HepG2 (cell line): ENCODE results near the gene CAND1. TPM values are rescaled to one million over a fixed set of nuclear protein-coding genes. Genes with fewer than 3 reads are reported as not detected.
A peak's percentile ranks its signal among the peaks of the same experiment; 100 is the strongest.

ENCODE experiments used
- GATAD2A ChIP-seq: IDR thresholded peaks from 2 replicates; pipeline ENCODE4 v1.6.1; 2016
- NR2F2 ChIP-seq: IDR thresholded peaks from 2 replicates; pipeline ENCODE4 v1.6.1; 2012; ENCODE audit warnings: low read depth, inconsistent platforms, borderline replicate concordance
- PCBP1 ChIP-seq: fragments of 200-400 bp; formaldehyde crosslinking; IDR thresholded peaks from 2 replicates; pipeline ENCODE4 v1.6.1; 2017; ENCODE audit warnings: mild to moderate bottlenecking, low read depth, low read length, borderline replicate concordance
- PHB2 ChIP-seq: fragments of 450-650 bp; IDR thresholded peaks from 2 replicates; pipeline ENCODE4 v1.6.1; 2018; ENCODE audit not compliant: partially characterized antibody
- WIZ ChIP-seq: sonication (generic); formaldehyde crosslinking; IDR thresholded peaks from 2 replicates; pipeline ENCODE4 v1.5.1; 2020; ENCODE audit warnings: mild to moderate bottlenecking, missing genetic modification reagents
- ZBTB1 ChIP-seq: sonication (generic); formaldehyde crosslinking; IDR thresholded peaks from 2 replicates; pipeline ENCODE4 v1.4.0; 2020; ENCODE audit warnings: missing genetic modification reagents, borderline replicate concordance
- ZNF629 ChIP-seq: sonication (generic); formaldehyde crosslinking; conservative IDR thresholded peaks from 2 replicates; pipeline ENCODE4 v1.5.0; 2020; ENCODE audit warnings: missing genetic modification reagents
- ZNF678 ChIP-seq: sonication (generic); formaldehyde crosslinking; IDR thresholded peaks from 2 replicates; pipeline ENCODE4 v1.4.0; 2020; ENCODE audit warnings: mild to moderate bottlenecking, missing genetic modification reagents
- ZSCAN12 ChIP-seq: sonication (generic); formaldehyde crosslinking; IDR thresholded peaks from 2 replicates; pipeline ENCODE4 v1.9.0; 2021; ENCODE audit warnings: mild to moderate bottlenecking, missing genetic modification reagents
- polyA plus RNA-seq, 8 experiments: library from polyadenylated mRNA; depleted of rRNA in 3 of 8; stranded (reverse) in 7 of 8; unstranded in 1 of 8; fragments of >200 nt; fragmentation: Illumina TruSeq in 4 of 8; extraction: Trizol in 4 of 8; gene quantifications; 2 replicates each; pipeline versions ENCODE4 v1.2.1 to v1.2.3, GENCODE V29; 2011 to 2016; ENCODE audit warnings: low read depth in 4 of 8, missing spikeins in 1 of 8, mixed read lengths in 1 of 8; ENCODE audit not compliant: insufficient read depth in 1 of 8
- total RNA-seq, 5 experiments: library from RNA; depleted of rRNA; stranded (reverse); fragments of >200 nt; fragmentation: Illumina TruSeq; extraction: Trizol; gene quantifications; 2 replicates each; pipeline ENCODE4 v1.2.3, GENCODE V29; 2016; ENCODE audit warnings: low read depth in 1 of 5
- TF ChIP-seq, protein P1 (sequence below): sonication (generic); formaldehyde crosslinking; IDR thresholded peaks from 2 replicates; pipeline ENCODE4 v1.4.0; 2020; ENCODE audit warnings: missing genetic modification reagents
- TF ChIP-seq, protein P2 (sequence below): sonication (generic); formaldehyde crosslinking; IDR thresholded peaks from 2 replicates; pipeline ENCODE4 v1.4.0; 2020; ENCODE audit warnings: missing genetic modification reagents, borderline replicate concordance
- TF ChIP-seq, protein P3 (sequence below): sonication (generic); formaldehyde crosslinking; IDR thresholded peaks from 2 replicates; pipeline ENCODE4 v1.8.1; 2023; ENCODE audit warnings: mild to moderate bottlenecking, missing genetic modification reagents, borderline replicate concordance
- TF ChIP-seq, protein P4 (sequence below): sonication (generic); formaldehyde crosslinking; IDR thresholded peaks from 2 replicates; pipeline ENCODE4 v1.4.0; 2020; ENCODE audit warnings: mild to moderate bottlenecking, missing genetic modification reagents, borderline replicate concordance
- TF ChIP-seq, protein P5 (sequence below): sonication (generic); formaldehyde crosslinking; IDR thresholded peaks from 2 replicates; pipeline ENCODE4 v1.4.0; 2020; ENCODE audit warnings: missing genetic modification reagents

Gene CAND1
- total and polyA plus RNA-seq, 2 of the 13 experiments (the other 11 are each of a cell fraction or from before 2014, with no cell fraction given): 56.2 to 138 TPM

DNA sequence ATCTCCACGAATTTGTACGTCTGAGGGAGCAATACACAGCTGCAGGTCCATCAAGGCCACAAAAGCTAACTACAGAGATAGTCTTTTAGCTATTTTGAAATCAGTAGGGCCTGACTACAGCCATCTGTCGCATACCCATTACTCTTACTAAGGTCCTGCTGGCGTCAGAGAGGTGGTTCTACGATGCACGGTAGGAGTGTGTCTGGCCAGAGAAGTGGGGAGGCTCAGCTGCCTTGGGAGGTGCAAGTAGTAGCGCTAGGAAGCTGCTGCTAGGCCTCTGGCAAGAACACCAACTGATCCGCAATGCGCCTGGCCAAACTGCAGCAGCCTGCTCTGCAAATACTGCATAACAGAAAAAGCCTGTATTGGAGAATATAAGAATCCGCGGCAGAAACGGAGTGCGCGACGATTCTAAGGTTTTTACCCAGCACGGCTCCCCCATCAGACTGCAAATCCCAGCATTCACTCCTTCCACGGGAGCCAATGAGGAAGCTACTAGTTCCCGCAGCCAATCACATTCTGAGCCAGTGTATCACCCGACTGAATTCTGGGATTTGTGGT is 743 bp upstream of the CAND1 start (continued):
- TF ChIP-seq, protein P1, sequence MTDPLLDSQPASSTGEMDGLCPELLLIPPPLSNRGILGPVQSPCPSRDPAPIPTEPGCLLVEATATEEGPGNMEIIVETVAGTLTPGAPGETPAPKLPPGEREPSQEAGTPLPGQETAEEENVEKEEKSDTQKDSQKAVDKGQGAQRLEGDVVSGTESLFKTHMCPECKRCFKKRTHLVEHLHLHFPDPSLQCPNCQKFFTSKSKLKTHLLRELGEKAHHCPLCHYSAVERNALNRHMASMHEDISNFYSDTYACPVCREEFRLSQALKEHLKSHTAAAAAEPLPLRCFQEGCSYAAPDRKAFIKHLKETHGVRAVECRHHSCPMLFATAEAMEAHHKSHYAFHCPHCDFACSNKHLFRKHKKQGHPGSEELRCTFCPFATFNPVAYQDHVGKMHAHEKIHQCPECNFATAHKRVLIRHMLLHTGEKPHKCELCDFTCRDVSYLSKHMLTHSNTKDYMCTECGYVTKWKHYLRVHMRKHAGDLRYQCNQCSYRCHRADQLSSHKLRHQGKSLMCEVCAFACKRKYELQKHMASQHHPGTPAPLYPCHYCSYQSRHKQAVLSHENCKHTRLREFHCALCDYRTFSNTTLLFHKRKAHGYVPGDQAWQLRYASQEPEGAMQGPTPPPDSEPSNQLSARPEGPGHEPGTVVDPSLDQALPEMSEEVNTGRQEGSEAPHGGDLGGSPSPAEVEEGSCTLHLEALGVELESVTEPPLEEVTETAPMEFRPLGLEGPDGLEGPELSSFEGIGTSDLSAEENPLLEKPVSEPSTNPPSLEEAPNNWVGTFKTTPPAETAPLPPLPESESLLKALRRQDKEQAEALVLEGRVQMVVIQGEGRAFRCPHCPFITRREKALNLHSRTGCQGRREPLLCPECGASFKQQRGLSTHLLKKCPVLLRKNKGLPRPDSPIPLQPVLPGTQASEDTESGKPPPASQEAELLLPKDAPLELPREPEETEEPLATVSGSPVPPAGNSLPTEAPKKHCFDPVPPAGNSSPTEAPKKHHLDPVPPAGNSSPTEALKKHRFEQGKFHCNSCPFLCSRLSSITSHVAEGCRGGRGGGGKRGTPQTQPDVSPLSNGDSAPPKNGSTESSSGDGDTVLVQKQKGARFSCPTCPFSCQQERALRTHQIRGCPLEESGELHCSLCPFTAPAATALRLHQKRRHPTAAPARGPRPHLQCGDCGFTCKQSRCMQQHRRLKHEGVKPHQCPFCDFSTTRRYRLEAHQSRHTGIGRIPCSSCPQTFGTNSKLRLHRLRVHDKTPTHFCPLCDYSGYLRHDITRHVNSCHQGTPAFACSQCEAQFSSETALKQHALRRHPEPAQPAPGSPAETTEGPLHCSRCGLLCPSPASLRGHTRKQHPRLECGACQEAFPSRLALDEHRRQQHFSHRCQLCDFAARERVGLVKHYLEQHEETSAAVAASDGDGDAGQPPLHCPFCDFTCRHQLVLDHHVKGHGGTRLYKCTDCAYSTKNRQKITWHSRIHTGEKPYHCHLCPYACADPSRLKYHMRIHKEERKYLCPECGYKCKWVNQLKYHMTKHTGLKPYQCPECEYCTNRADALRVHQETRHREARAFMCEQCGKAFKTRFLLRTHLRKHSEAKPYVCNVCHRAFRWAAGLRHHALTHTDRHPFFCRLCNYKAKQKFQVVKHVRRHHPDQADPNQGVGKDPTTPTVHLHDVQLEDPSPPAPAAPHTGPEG: peak; percentile 99
- TF ChIP-seq, protein P2, sequence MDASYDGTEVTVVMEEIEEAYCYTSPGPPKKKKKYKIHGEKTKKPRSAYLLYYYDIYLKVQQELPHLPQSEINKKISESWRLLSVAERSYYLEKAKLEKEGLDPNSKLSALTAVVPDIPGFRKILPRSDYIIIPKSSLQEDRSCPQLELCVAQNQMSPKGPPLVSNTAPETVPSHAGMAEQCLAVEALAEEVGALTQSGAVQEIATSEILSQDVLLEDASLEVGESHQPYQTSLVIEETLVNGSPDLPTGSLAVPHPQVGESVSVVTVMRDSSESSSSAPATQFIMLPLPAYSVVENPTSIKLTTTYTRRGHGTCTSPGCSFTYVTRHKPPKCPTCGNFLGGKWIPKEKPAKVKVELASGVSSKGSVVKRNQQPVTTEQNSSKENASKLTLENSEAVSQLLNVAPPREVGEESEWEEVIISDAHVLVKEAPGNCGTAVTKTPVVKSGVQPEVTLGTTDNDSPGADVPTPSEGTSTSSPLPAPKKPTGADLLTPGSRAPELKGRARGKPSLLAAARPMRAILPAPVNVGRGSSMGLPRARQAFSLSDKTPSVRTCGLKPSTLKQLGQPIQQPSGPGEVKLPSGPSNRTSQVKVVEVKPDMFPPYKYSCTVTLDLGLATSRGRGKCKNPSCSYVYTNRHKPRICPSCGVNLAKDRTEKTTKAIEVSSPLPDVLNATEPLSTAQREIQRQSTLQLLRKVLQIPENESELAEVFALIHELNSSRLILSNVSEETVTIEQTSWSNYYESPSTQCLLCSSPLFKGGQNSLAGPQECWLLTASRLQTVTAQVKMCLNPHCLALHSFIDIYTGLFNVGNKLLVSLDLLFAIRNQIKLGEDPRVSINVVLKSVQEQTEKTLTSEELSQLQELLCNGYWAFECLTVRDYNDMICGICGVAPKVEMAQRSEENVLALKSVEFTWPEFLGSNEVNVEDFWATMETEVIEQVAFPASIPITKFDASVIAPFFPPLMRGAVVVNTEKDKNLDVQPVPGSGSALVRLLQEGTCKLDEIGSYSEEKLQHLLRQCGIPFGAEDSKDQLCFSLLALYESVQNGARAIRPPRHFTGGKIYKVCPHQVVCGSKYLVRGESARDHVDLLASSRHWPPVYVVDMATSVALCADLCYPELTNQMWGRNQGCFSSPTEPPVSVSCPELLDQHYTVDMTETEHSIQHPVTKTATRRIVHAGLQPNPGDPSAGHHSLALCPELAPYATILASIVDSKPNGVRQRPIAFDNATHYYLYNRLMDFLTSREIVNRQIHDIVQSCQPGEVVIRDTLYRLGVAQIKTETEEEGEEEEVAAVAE: peak; percentile 99
- TF ChIP-seq, protein P3, sequence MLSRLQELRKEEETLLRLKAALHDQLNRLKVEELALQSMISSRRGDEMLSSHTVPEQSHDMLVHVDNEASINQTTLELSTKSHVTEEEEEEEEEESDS: no peak
- TF ChIP-seq, protein P4, sequence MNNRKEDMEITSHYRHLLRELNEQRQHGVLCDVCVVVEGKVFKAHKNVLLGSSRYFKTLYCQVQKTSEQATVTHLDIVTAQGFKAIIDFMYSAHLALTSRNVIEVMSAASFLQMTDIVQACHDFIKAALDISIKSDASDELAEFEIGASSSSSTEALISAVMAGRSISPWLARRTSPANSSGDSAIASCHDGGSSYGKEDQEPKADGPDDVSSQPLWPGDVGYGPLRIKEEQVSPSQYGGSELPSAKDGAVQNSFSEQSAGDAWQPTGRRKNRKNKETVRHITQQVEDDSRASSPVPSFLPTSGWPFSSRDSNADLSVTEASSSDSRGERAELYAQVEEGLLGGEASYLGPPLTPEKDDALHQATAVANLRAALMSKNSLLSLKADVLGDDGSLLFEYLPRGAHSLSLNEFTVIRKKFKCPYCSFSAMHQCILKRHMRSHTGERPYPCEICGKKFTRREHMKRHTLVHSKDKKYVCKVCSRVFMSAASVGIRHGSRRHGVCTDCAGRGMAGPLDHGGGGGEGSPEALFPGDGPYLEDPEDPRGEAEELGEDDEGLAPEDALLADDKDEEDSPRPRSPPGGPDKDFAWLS: no peak
- 0 out of 2 replicates have a peak, but pooled peaks have one; percentile 46 for TF ChIP-seq ZSCAN12 (CRISPR knock-in tag)
- TF ChIP-seq, protein P5, sequence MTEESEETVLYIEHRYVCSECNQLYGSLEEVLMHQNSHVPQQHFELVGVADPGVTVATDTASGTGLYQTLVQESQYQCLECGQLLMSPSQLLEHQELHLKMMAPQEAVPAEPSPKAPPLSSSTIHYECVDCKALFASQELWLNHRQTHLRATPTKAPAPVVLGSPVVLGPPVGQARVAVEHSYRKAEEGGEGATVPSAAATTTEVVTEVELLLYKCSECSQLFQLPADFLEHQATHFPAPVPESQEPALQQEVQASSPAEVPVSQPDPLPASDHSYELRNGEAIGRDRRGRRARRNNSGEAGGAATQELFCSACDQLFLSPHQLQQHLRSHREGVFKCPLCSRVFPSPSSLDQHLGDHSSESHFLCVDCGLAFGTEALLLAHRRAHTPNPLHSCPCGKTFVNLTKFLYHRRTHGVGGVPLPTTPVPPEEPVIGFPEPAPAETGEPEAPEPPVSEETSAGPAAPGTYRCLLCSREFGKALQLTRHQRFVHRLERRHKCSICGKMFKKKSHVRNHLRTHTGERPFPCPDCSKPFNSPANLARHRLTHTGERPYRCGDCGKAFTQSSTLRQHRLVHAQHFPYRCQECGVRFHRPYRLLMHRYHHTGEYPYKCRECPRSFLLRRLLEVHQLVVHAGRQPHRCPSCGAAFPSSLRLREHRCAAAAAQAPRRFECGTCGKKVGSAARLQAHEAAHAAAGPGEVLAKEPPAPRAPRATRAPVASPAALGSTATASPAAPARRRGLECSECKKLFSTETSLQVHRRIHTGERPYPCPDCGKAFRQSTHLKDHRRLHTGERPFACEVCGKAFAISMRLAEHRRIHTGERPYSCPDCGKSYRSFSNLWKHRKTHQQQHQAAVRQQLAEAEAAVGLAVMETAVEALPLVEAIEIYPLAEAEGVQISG: peak; percentile 79; the same call in 1 of the 2 replicates
- TF ChIP-seq ZNF629: peak; percentile 90
- no peak for TF ChIP-seq WIZ (CRISPR knock-in tag)
- TF ChIP-seq NR2F2: 0 out of 2 replicates have a peak, but pooled peaks have one; percentile 24
- TF ChIP-seq ZBTB1 (CRISPR knock-in tag): no peak
- TF ChIP-seq GATAD2A (CRISPR knock-in tag): no peak
- TF ChIP-seq PHB2: no peak
- no peak for TF ChIP-seq ZNF678 (CRISPR knock-in tag)
- TF ChIP-seq PCBP1: no peak
